ENCODE data around the gene SOAT2.

DNA sequence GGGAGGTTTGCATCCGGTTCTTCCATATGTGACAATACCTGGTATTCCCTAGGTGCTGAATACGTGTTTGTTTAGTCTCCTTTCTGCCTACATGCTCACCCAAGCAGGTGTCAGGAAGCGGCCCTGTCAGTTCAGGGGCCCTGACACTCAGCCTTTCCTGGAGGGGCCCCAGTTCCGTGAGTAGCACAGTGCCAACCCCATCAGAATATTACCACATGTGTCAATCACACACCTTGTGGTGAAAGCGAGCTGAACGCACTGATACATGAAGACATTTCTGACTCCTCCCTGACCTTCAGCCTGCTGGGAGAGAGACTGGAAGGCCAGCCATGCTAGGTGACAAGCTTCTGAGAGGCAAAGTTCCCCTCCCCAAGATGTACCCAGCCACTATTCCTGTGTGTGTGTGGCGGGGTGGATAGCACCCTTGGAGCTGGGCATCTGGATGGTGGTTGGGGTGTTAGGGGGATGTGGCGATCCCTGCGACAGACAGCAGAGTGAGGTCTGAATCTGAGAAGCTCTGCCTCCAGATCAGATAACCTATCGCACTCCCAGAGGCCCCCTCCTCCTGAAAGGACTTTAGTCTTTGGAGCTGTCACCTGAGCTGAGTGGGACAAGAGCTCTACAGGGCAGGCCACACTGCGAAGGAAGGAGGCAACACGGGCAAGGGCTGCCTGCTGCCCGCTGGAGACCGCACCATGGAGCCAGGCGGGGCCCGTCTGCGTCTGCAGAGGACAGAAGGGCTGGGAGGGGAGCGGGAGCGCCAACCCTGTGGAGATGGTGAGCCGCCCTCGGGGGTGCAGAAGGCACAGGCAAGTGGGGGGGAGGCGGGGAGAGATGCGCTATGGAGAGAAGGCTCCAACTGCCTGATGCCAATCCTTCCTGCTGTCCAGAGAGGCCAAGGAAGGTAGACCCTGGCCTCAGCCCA, at the start of gene SOAT2:
- TF ChIP-seq CTCF (IDR thresholded peaks at IDR 0.05; ENCODE audit: low read length): no peak
- no peak for TF ChIP-seq EZH2phosphoT487 (IDR thresholded peaks at IDR 0.05; ENCODE audit: low read length)
- TF ChIP-seq EZH2 (optimal IDR thresholded peaks at IDR 0.05; ENCODE audit: low read depth, low read length): no peak
